Hematopoietic multipotent progenitor cell treated with erythropoietin and hydrocortisone succinate and interleukin-3 and kit ligand, for 17 days (in vitro differentiated cells): ENCODE data around the gene ATP6V1C2.
"Not testable (repeated sequence)": the region's sequence is repeated elsewhere in the genome, so short reads cannot be mapped to it uniquely, and the experiment has no call there.

Experiments used
- DNase-seq: peaks from one replicate; pipeline ENCODE4 v3.0.0-alpha.2; 2015; ENCODE audit warnings: low spot score

Gene ATP6V1C2

GRCh38 chr2:10770956-10771750 lies 49.7 kb downstream of the ATP6V1C2 start:
- no peak for DNase-seq

GRCh38 chr2:10771786-10772185 lies 50.4 kb downstream of the ATP6V1C2 start:
- no peak for DNase-seq

- DNase-seq: no peak
These were observed 50.9 kb downstream of the ATP6V1C2 start for GRCh38 chr2:10772201-10772867.

DNA sequence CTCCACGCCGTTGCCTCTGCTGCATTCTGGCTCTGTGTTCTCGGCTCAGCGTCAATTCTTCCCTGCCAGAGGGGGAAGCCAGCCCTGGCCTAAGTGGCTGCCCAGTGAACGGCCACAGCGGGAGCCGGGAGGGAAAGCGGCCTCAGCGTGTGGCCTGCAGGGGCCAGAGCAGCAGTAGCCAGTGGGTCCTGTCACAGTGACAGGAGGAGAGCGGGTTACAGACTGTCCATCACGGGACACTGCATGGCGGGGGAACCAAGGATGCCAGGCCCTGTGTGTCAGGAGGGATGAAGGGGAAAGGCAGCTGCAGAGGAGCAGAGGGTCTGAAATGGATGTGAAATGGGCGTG lies 51.4 kb downstream of the ATP6V1C2 start:
- DNase-seq: no peak

GRCh38 chr2:10773821-10774341 lies 52.5 kb downstream of the ATP6V1C2 start:
- no peak for DNase-seq

- no peak for DNase-seq
These were observed 53.0 kb downstream of the ATP6V1C2 start for GRCh38 chr2:10774394-10774793.

GRCh38 chr2:10775021-10775780 lies 53.8 kb downstream of the ATP6V1C2 start:
- DNase-seq: no peak

GRCh38 chr2:10775831-10776230 lies 54.4 kb downstream of the ATP6V1C2 start:
- DNase-seq: no peak

DNA sequence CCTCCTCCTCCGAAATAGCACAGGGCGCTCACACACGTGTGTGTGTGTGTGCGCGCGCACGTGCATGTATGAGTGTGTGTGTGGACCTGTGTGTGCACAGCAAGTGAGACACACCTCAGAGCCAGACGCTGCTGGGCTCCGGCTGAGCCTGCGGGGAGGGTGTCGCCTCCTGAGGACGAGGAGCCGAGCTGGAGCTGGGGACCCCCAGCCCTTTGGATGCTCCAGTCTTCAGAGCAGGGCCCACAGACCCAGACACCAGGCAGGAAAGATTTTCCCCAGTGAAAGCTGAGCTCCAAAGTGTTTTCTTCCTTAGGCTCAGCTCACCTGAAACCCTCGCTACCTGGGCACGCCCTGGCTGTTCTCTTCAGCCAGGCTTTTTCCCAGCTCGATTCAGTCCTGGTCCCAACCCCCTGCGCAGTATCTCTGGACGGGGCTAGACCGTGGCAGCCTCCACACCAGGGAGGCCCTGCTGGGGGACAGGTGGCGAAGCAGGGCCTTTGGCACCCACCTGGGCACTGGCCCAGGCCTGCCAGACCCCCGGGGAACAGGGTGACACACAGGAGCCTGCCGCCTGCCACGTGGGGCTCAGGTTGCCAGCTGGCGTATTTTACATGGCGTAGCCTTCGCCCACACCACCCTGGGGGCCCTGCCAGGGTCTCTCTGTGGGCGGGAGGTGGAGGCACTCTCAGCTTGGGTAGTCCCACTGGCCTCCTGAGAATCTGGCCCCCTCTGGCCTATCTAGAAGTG lies 55.0 kb downstream of the ATP6V1C2 start:
- no peak for DNase-seq

GRCh38 chr2:10777111-10777841 lies 55.8 kb downstream of the ATP6V1C2 start:
- no peak for DNase-seq

GRCh38 chr2:10777842-10778723 lies 56.7 kb downstream of the ATP6V1C2 start:
- no peak for DNase-seq

GRCh38 chr2:10778724-10779115 lies 57.3 kb downstream of the ATP6V1C2 start:
- DNase-seq: no peak

DNA sequence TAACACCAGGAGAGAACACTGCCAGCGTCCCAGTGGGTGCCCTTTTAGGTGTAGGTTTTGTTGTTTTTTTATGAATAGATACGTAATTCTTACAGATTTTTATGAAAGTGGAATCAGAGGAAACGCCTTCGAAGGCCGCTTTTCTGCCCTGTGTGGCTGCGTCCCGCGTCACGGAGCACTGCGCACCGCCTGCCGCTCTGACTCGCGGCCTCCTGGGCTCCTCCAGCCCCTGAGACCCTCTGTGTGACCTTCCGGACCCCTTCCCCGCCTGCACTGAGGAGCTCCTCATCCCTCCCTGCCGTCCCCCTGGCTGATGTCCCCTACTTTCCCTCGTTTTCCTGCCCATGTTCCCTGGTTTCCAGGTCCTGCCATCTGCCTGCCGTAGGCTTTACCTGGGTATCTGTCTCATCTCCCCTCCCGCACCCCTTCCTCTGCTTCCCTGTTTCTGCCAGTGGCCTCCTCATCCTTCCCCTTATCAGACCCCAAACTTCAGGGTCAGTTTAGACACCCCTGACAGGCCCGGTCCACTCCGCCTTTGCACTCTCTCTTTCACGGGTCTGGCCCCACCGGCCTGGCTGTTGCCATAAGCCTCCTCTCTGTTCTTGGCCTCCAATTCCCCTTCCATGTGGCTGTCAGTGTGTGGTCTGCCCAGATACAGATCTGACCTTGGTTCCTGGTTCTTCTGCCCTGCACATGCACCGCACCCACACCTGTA lies 58.5 kb downstream of the ATP6V1C2 start:
- DNase-seq: no peak

DNA sequence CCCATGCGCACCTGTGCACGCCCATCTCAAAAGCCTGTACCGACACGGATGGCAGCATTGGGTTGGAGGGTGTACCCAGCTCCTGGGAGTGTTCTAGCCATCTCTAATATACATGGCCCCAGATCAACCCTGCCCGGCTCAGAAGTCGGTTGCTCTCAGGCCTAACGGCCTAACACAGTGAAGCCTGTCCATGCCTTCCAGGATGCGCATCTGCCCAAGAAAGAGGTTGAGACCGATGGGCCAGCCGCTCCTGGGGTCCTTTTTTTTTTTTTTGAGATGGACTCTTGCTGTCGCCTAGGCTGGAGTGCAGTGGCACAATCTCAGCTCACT lies 59.0 kb downstream of the ATP6V1C2 start:
- DNase-seq: no peak

- DNase-seq: not testable (repeated sequence)
These were observed 59.4 kb downstream of the ATP6V1C2 start for GRCh38 chr2:10780821-10781220.

GRCh38 chr2:10781746-10782145 lies 60.3 kb downstream of the ATP6V1C2 start:
- no peak for DNase-seq

DNA sequence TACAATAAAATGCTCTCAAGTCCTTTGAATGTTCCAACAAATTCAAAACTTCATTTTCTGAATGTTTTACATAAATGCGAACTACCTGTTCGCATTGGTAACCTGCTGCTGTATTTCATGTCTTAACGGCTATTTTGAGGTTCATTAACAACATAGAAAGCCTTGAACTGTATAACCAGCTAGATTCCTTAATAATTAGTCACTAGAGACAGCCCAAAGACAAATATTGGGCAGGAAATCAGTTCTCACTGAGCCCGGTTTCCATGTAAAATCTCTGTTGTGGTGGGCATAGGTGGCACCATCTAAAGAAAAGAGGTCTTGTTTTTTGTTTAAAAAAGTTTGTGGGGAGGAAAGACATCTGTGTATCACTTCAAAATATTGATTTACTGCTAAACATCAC lies 62.0 kb downstream of the ATP6V1C2 start:
- DNase-seq: no peak

DNA sequence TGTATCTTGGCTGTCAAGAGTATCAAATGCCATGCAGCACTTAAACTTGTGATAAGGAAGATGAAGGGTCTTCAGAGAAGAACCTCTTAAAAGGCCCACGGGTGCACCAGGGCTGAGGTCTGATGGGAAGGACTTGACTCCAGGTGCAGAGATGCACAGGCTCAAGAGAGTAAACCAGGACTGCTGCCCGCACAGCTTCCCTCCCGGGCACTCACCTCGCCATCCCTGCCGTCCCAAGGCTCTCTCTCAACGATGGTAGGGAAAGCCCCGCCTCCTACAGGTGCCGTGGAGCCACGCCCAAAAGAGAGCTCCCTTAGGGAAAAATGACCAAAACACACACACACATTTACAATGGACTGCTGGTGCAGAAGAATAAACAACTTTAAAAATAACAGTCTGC lies 63.3 kb downstream of the ATP6V1C2 start:
- no peak for DNase-seq

GRCh38 chr2:10785260-10785659 lies 63.8 kb downstream of the ATP6V1C2 start:
- DNase-seq: no peak
